Stimulated activated CD4-positive, alpha-beta T cell treated with anti-CD3 and anti-CD28 coated beads, Interleukin-2, amount 100 ng/mL, for 4 hours (primary cell): ENCODE measurements around the gene PTPRK.
"Not testable (repeated sequence)": the region's sequence is repeated elsewhere in the genome, so short reads cannot be mapped to it uniquely, and the experiment has no call there.

Experiments used
- DNase-seq: peaks from one replicate; pipeline ENCODE4 v3.0.0-alpha.2; 2020; ENCODE audit warnings: low read depth

The PTPRK gene

DNA sequence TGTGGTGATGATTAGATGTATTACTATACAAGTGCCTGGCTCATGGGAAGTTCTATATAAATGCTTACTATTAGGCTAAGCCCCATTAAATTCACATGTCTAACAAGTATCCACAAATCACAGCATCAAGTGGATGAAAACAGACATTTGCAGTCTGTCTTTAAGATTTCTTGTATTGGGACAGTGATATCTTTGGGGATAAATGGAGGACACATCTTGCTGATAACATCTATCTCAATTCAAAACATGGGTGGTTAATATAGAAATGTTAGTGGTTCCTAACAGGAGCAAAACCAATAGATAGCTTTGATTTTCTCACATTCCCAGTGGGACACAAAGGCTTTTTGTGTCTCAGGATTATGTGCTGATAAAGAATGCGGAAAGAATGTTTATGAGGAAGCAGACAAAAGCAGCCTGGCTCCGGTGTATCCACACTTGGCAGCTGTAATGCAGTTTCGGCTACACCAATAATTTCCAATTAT is 29.3 kb downstream of the PTPRK start:
- DNase-seq, result no peak

DNA sequence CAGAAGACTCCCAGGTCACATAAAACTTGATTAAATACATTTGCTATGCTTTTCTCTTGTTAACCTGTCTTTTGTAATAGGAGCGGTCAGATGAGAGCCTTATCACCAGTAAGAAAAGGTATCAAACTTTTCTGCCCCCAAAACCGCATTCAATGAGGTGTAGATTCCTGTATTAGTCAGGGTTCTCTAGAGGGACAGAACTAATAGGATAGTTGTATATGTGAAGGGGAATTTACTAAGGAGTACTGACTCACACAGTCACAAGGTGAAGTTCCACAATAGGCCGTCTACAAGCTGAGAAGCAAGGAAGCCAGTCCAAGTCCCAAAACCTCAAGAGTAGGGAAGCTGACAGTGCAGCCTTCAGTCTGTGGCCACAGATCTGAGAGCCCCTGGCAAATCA is 32.7 kb downstream of the PTPRK start:
- no peak for DNase-seq

DNA sequence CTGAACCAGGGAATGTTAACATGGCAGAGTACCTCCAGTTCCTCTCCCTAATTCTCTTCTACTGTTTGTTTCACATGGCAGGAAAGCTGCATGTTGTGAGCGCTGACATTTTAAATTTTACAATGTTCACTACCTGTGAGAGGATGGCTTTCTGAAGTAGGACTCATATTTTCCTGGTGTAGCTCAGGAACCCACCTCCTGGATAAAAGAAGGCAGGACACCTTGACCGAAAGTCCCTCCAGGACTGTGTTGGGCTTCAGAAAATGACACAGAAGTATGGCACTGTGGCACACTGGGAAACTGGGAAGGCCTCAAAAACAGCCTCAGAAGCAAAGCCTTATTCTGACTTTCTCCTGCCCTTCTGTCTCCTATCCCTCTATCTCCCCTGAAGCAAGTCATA is 33.3 kb downstream of the PTPRK start:
- no peak for DNase-seq

DNA sequence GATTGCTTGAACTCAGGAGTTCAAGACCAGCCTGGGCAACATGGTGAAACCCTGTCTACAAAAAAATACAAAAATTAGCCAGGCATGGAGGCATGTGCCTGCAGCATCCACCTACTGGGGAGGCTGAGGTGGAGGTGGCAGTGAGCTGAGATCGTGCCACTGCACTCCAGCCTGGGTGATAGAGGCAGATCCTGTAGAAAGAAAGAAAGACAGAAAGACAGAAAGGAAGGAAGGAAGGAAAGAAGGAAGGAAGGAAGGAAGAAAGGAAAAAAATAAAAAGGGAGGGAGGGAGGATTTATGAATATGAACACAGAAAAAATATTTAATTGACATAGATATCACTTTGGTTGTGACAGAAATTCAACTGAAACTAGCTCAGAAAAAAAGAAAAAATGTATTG is 33.8 kb downstream of the PTPRK start:
- DNase-seq, result not testable (repeated sequence)

DNA sequence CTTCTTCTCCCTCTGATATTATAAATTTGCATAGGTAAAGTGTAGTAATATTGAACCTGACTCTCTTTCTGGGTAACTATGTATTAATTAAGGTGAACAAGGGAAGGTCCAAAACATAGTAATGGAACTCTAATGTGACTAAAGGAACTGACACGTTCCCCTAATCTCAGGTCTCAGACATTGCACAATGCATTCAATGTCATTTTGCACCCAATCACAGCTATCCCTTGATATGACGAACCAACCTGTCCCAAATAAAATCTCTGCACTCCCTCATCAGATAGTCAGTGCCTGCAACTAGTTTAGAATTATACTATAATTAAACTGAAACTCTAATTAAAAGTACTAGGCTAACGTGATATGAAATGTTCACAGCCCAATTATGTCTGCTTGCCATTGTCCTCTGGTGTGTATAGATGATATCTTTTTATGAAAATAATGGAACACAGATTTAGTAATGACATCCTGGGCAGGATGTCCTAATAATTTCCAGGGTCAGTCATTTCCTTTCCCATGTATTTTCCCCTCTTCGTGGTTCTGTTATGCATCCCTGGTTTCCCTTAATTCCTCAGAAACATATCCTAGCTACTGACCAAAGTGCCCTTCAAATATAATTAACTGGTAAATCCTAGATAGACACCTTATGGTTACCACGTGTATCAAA is 36.8 kb downstream of the PTPRK start:
- DNase-seq, result no peak

DNA sequence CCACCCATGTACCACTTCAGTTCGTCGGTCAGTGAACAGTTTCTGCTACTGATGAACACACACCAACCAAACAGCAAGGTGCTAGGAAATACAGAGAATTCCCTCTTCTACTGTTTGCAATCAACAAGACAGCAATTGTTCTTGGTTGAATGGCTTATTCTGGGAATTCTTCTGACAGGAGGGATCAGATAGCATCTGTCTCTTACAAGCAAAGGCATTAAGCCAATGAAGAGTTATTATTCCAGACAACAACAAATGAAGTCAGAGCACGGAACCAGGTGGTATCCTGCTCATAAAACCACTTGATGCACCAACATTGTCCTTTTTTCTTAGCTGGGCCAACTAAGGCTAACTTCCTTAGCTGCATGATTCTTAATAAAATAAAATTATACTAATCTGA is 37.8 kb downstream of the PTPRK start:
- no peak for DNase-seq

DNA sequence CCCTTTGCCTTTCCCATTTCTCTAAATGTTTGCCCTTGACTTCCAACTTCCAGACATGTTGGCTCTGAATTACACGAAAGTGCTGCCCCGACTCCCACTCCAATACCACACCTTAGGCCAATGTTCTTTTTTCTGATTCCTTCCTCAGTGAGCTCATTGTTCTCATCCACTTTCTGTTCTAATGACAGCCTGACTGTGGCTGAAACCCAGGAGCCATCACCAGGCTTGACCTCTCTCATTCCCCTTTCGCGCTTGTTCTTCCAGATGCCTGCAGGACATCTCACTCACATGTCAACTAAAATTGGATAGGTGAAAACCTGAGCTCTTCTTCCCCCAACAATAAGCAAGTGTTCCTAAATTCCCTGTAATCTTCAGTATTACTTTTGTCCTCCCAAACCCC is 40.4 kb downstream of the PTPRK start:
- DNase-seq, result no peak

DNA sequence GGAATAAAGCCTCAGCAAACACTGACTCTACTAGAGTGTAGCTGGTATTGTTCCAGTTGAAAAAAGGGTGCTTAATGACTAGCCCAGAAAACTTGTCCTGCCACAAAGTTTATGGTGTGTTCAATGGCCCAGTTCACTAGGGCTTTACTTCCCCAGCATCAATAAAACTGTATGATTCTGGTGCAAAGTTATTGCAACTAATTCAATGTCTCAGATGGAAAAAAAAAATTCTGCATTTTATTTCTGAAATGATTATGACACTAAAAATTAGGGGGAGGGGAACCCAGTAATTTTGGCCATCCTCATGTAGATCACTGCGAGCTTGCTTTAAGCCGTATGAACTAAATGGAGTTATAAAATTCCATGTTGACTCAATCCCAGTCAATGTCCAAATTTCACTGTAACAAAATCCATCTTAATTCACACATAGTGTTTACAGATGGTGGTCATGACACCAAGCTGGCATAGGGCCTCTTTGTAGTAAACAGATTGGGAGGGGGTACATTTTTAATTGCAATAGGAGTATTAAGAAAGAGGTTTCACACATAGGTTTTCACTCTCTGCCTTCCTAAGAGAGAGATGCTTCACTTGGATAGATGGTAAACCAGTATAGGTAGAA is 41.2 kb downstream of the PTPRK start:
- no peak for DNase-seq

DNA sequence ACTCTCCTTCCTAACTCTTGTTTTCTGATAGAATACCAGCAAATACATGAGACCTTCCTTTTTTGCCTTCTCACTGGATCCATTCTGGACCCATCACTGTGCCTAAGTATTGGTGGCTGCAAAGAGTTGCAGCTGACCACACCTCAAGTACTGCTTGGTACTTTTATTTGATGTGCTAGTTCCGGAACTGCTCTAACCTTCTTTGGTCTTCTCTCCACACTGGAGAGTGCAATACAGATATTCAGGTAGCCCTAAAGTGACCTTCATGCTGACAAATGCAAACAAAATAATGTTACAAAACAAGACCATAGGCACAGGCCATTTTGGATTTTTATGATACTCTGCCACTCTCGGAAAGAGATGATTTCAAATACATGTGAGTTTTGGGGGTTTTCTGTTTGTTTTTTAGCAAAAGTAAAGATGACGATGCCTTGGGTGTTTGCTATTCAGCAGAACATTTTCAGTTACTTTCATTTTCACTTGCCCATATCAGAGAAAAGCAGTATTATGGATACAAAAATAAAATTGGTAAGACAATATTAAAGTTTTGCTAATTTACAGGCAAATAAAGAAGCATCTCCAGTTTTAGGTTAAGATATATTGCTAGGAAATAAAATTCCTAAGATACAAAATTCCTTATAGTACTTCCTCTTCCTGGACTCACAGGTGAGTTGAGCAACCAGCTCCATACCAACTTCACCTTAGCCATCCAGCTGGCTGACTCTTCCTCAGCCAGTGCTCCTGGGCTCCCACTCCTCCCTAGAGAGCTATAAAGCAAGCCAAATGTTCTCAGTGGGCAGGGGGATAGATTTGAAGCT is 42.0 kb downstream of the PTPRK start:
- no peak for DNase-seq

DNA sequence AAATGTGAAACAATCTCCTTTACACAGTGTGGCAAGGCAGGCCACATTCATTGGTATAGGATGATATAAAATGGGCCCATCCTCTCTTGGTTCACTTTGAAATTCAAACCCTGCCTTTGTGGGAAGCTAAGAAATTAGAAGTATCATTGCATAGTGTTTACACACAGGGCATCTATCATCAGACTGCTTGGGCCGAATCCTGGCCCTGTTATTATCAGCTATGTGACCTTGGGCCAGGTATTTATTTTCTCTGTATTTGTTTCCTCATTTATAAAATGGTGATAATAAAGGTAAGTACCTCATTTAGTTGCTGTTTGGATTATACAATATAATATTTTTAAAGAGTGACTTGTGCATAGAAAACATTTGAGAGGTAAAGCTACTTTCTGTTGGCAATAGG is 45.5 kb downstream of the PTPRK start:
- DNase-seq, result no peak

DNA sequence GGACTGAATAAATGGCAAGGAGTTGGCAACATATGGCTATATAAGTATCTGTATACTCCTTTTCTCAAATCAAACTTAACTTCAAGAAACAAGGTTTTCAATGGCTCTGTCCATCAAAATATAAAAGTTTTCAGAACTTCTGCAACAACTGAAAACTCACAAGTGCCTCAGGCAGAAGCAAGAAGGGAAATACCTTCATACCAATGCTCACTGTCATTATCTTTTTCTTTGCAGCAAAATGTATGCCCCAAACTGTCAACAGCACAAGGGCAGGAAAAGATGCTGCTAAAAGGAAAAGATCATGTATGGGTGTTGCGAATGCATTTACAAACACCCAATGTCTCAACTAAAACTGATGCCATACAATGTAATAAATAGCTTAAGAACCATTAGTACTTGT is 45.9 kb downstream of the PTPRK start:
- DNase-seq, result no peak

DNA sequence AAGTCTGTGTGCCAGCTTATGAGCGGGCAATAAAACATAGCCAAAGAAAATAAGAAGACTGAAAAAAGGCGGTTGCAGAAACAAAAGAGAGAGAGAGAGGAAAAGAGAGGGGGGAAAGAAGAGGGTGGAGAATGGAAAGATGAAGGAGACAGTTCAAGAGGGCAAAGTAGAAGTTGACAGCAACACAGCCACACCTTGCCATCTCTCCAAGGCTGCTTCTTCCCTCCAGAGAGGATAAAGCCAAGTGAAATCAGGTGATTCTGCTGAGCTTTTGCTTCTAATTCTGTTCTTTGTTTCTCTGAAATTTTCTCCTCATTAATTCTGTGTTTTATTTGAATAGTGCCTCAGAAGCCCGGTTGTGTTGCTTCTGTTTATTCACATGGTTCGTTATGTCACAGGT is 48.5 kb downstream of the PTPRK start:
- DNase-seq, result no peak

DNA sequence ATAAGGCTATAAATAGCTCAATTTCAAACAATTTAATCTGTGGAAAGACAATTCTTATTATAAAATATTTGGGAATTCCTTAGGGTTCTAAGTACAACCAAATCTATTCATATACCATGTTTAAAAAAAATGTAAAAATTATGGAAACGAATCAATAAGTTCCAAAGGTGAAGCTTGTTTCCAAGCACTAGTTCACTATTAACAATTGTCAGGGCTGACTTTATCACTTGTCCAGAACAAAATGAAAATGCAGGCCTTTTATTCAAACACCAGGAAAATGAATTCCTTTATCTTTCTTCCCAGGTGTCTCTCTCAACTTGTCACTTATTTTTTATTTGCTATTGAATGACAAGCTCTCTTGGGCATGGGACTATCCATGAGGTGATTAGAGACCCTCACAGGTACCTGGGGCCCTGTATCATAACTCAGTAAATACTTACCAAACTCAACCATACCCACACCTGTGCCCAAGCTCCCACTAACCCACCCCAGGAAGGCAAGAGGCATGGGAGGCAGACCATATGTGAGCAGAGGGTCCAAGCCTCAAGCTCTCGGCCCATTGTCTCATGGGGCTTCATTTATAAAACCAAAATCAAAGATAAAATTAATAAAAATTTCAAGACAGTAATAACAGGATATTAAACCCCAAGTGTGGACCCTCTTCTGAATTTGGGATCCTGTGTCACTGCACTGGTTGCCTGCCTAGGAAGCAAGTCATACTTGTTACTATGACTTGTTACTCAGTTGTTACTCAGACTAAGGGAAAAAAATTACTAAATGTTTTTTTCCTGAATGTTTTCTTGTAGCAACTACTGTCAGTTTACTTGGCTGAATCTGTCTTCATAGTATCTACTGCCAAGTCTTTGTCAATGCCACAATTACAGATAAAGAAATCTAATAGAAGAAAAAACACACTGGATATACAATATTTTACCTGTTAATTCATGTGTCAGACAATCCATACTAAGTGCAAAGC is 54.7 kb downstream of the PTPRK start:
- no peak for DNase-seq

DNA sequence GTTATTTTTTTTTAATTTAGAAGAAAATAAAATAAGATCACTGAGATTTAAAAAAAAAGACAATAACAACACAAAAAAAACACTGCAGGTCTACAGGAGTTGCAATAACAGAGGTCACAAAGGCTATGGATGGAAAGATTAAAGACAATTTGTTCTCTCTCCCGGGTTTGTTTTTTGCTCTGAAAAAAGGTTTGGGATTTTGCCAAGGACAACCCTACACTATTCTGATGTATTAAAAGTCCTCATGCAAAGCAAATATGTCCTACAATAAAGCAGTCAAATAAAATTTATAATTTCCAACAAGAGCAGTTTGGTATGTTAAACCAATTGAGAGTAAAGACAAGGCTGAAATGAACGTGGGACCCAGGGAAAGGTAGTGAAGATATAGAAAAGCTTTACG is 55.6 kb downstream of the PTPRK start:
- no peak for DNase-seq

DNA sequence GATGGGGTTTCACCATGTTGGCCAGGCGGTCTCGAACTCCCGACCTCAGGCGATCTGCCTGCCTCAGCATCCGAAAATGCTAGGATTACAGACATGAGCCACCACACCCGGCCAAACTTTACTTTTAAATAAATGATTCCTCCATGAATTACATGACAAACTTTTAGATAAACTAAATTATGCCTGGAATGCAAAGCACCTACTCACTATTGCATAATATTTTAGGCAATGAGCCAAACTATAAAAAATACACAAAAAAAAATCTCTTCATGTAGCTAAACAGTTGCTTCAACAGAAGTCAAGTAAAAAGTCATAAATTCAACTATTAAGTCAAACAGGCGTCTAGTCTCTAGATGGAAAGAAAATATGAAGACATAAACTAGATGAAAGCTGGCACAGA is 56.5 kb downstream of the PTPRK start:
- DNase-seq, result no peak

DNA sequence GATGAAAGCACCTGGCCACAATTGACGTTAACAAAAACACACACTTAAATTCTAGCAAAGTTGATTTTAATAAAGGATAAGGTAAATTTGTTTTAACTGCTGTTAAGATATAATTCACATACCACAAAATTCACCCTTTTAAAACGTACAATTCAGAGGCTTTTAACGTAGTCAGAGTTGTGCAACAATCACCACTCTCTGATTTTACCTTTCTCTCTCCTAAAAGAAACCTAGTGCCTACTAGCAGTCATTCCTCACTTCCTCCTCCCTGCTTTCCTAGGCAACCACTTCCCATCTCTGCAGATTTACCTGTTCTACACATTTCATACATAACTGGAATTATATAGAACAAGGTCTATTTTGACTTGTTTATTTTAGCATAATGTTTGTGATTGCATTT is 58.9 kb downstream of the PTPRK start:
- no peak for DNase-seq

DNA sequence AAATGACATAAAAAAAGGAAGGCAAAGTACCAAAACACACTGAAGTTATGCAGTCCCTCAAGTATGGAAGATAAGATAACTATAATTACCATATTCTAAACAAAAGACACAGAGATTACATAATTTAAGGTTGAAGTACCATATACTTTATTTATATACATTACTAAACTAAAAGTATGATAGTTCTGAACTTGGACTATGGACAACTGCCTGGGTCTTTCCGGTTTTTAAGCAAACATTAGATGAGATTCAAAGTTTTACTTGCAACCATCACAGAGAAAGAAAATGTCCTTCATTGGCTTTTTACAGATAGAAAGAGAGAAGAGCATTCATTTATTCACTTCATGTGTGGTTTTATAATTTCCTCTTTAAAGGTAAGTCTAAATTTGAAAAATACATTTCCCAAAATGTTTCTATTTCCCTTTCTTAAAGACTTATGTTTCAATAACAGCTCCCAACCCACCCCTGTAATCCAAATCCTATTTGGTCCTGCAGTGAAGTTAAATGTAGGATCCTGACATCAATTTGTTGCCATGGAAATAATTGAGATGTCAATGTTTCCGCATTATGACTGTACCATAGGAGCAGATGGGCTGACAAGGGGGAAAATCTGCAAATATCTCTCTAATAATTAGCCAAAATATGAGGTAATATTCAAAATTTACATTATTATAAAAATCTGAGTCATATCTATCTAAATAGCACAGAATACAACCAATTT is 63.7 kb downstream of the PTPRK start:
- no peak for DNase-seq

DNA sequence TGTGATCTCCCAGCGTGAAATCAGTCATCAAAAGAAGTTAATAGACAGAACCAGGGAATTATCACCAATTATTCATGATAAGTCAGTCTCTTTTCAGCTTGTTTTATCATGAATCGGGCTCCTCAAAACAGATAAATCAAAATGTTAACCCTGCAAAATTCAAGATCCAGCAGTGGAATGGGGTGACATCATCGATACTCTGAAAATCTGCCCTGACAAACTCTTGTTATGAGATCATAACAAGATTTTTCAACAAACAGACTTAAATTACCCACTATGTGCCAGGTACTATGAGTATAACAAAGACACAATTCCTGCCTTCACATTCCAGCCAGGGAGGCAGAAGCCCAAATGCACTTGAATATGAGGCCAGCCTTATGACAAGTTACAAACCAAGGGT is 64.4 kb downstream of the PTPRK start:
- DNase-seq, result no peak

DNA sequence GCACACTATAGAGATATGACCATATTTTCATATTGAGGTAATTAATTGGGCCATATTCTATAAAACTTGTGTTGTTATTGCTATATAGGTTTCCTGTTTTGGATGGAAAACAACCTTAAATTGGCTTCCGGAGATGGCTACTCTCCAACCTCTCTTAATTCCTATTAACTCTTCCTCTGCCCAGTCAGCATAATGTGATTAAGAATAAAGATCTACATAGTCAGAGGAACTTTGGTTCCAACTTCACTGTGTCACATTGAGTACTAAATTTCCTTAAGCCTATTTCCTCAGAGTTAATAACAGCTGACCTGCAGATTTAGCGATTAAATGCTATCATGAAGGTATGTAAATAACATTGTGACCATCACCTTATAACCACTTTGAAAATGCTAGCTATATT is 67.7 kb downstream of the PTPRK start:
- DNase-seq, result no peak

DNA sequence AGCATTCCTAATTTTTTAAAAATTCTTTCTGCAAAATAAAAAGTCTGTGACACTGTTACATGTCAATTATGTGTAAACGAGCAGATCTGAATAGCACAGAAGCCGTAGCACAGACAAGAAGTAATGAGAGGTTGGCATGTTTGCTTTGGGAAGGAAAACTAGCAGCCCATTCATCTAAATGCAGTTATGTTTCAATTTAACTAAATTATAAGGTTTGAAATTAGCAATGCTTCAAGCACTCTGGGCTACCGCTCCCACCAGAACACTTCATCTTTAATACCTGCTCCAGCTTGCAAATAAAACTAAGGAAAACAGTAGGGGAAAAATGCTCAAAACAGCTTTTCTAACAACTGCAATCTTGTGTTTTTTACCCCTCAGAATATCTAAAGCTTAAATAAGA is 73.9 kb downstream of the PTPRK start:
- no peak for DNase-seq

DNA sequence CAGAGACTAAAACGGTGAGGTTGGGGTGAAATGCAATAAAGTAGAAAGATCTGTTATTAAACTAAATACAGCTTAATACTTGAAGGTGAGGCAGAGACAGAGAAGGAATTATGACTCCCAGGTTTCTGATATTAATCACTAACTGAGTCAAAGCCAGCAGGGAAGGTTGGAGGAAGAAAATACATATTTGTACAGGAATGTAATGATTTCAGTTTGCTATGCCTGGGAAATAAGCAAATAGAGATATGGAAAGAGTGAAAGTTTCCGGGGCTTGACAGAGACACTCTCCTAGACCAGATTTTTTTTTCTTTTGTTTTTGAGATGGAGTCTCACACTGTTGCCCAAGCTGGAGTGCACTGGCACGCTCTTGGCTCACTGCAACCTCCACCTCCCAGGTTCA is 76.8 kb downstream of the PTPRK start:
- DNase-seq, result no peak
